ENCODE data around the gene GPR84. TPM values are rescaled to one million over a fixed set of nuclear protein-coding genes. Genes with fewer than 3 reads are reported as not detected.

GPR84 gene
- total and polyA plus RNA-seq, 9 of the 15 experiments (the other 6 are each of a cell fraction or from before 2014, with no cell fraction given), result 0.07 to 0.18 (median 0.11) TPM; not detected in 5

DNA sequence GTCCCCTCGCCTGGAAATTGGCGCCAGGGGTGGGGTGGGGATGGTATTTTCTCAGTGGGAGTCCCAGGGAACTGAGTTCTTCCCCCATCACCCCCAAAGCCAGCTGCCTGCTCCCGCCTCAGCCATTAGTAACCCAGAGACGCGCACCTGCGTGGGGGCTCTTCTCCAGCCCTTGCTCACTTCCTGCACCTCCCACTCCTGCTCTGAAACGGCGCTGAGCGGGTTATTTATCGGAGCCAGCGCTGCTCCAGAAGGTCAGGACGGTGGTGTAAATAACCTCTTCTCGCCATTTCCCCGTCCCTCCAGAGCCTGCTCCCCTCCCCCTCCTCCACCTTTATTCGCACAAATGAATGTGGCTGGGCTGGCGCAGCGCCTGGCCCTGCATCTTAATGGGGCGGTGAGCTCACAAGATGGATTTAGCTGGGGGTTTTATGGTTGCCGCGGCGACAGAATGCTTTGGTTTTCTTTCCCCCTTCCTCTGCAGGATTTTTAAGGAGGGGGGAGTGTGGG, 12.2 kb downstream of the GPR84 start (continued):
- TF ChIP-seq, protein P1, sequence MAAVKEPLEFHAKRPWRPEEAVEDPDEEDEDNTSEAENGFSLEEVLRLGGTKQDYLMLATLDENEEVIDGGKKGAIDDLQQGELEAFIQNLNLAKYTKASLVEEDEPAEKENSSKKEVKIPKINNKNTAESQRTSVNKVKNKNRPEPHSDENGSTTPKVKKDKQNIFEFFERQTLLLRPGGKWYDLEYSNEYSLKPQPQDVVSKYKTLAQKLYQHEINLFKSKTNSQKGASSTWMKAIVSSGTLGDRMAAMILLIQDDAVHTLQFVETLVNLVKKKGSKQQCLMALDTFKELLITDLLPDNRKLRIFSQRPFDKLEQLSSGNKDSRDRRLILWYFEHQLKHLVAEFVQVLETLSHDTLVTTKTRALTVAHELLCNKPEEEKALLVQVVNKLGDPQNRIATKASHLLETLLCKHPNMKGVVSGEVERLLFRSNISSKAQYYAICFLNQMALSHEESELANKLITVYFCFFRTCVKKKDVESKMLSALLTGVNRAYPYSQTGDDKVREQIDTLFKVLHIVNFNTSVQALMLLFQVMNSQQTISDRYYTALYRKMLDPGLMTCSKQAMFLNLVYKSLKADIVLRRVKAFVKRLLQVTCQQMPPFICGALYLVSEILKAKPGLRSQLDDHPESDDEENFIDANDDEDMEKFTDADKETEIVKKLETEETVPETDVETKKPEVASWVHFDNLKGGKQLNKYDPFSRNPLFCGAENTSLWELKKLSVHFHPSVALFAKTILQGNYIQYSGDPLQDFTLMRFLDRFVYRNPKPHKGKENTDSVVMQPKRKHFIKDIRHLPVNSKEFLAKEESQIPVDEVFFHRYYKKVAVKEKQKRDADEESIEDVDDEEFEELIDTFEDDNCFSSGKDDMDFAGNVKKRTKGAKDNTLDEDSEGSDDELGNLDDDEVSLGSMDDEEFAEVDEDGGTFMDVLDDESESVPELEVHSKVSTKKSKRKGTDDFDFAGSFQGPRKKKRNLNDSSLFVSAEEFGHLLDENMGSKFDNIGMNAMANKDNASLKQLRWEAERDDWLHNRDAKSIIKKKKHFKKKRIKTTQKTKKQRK (IDR thresholded peaks at IDR 0.05; ENCODE audit: borderline replicate concordance, low read depth, low read length), result no peak
- TF ChIP-seq SPI1 (IDR thresholded peaks at IDR 0.05; ENCODE audit: borderline replicate concordance, low read depth, low read length), result no peak
- TF ChIP-seq ARID2 (IDR thresholded peaks at IDR 0.05), result no peak
- peak in 1 of 2 experiments; percentile 63; a peak in 1 of 4 replicates for TF ChIP-seq RCOR1 (IDR thresholded peaks at IDR 0.05; ENCODE audit: borderline replicate concordance in 1 of 2, low read depth in 2 of 2, low read length in 2 of 2)
- no peak for TF ChIP-seq RBM22 (IDR thresholded peaks at IDR 0.05; ENCODE audit: low read depth, low read length, poor library complexity, severe bottlenecking)
- TF ChIP-seq PURB (CRISPR knock-in tag; IDR thresholded peaks at IDR 0.05; ENCODE audit: low read depth), result no peak
- TF ChIP-seq PTTG1 (tag; IDR thresholded peaks at IDR 0.05; ENCODE audit: low read depth), result no peak
- TF ChIP-seq TFAP4 (CRISPR knock-in tag; IDR thresholded peaks at IDR 0.05; ENCODE audit: borderline replicate concordance), result peak; percentile 46; the same call in 1 of the 2 replicates
- no peak for TF ChIP-seq ZBTB34 (CRISPR knock-in tag; IDR thresholded peaks at IDR 0.05)
- TF ChIP-seq COPS2 (conservative IDR thresholded peaks at IDR 0.05), result no peak
- TF ChIP-seq RFX5 (IDR thresholded peaks at IDR 0.05; ENCODE audit: low read depth, low read length), result no peak
- no peak for TF ChIP-seq XRCC4 (IDR thresholded peaks at IDR 0.05; ENCODE audit: extremely low read depth, insufficient read depth, insufficient read length)
- TF ChIP-seq ZNF224 (CRISPR knock-in tag; IDR thresholded peaks at IDR 0.05), result no peak
- peak; percentile 80 to 81 for TF ChIP-seq NRF1 (conservative IDR thresholded peaks at IDR 0.05 in 1 of 2, IDR thresholded peaks at IDR 0.05 in 1 of 2)
- no peak for TF ChIP-seq NELFE (IDR thresholded peaks at IDR 0.05; ENCODE audit: insufficient read depth, insufficient read length)
- TF ChIP-seq RFX1 (IDR thresholded peaks at IDR 0.05), result peak; percentile 77; the same call in 1 of the 2 replicates
- TF ChIP-seq KLF1 (tag; IDR thresholded peaks at IDR 0.05), result no peak
- TF ChIP-seq KAT8 (IDR thresholded peaks at IDR 0.05; ENCODE audit: low read depth), result no peak
- TF ChIP-seq, protein P2, sequence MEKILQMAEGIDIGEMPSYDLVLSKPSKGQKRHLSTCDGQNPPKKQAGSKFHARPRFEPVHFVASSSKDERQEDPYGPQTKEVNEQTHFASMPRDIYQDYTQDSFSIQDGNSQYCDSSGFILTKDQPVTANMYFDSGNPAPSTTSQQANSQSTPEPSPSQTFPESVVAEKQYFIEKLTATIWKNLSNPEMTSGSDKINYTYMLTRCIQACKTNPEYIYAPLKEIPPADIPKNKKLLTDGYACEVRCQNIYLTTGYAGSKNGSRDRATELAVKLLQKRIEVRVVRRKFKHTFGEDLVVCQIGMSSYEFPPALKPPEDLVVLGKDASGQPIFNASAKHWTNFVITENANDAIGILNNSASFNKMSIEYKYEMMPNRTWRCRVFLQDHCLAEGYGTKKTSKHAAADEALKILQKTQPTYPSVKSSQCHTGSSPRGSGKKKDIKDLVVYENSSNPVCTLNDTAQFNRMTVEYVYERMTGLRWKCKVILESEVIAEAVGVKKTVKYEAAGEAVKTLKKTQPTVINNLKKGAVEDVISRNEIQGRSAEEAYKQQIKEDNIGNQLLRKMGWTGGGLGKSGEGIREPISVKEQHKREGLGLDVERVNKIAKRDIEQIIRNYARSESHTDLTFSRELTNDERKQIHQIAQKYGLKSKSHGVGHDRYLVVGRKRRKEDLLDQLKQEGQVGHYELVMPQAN (IDR thresholded peaks at IDR 0.05; ENCODE audit: borderline replicate concordance), result no peak
- TF ChIP-seq, protein P3, sequence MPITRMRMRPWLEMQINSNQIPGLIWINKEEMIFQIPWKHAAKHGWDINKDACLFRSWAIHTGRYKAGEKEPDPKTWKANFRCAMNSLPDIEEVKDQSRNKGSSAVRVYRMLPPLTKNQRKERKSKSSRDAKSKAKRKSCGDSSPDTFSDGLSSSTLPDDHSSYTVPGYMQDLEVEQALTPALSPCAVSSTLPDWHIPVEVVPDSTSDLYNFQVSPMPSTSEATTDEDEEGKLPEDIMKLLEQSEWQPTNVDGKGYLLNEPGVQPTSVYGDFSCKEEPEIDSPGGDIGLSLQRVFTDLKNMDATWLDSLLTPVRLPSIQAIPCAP (CRISPR knock-in tag; IDR thresholded peaks at IDR 0.05; ENCODE audit: borderline replicate concordance), result no peak

Data from K562 (cell line).